ENCODE results near the gene GSK3B.

DNA sequence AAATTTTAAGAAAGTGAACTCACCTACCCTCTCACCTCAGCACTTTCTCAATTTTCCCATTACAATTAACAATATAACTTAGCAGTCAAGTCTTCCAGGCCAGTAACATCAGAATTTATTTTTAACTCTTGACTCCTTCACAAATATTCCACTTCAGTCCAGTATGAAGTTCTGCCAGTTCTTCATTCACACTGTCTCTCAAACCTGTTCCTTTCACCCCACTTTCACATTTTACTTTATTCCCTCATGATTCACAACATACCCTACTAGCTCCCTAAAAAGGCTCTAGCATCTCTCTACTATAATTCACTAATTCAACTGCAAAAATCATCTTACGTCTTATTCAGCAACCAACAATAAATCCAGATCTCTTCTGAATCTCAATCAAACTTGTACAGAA lies 3.8 kb downstream of the GSK3B start:
- TF ChIP-seq LEF1 (IDR thresholded peaks at IDR 0.05; ENCODE audit: borderline replicate concordance) = no peak
- TF ChIP-seq HDGF (IDR thresholded peaks at IDR 0.05; ENCODE audit: borderline replicate concordance) = no peak
- TF ChIP-seq TARDBP (IDR thresholded peaks at IDR 0.05) = no peak
- TF ChIP-seq BHLHE40 (IDR thresholded peaks at IDR 0.05; ENCODE audit: borderline replicate concordance) = no peak
- TF ChIP-seq L3MBTL2 (conservative IDR thresholded peaks at IDR 0.05) = no peak
- TF ChIP-seq ELF4 (IDR thresholded peaks at IDR 0.05) = no peak
- no peak for TF ChIP-seq SP1 (IDR thresholded peaks at IDR 0.05)
- TF ChIP-seq FOXM1 (IDR thresholded peaks at IDR 0.05; ENCODE audit: borderline replicate concordance) = no peak
- TF ChIP-seq ARNT (IDR thresholded peaks at IDR 0.05) = no peak
- no peak for TF ChIP-seq ZNF384 (IDR thresholded peaks at IDR 0.05)
- TF ChIP-seq FOXK2 (IDR thresholded peaks at IDR 0.05) = no peak
- no peak for TF ChIP-seq NFRKB (IDR thresholded peaks at IDR 0.05)

Measured in HEK293T (cell line).